ENCODE data around the gene SCRG1. TPM values are rescaled to one million over a fixed set of nuclear protein-coding genes. Genes with fewer than 3 reads are reported as not detected.

Gene SCRG1
- not detected in 2 replicates for total RNA-seq
- not detected in 2 replicates for polyA plus RNA-seq
- polyA plus RNA-seq (2011; cell fraction: cytosol; rRNA removed) = not detected in 2 replicates
- not detected in 2 replicates for polyA plus RNA-seq (2011; cell fraction: nucleus; rRNA removed)
- not detected in 2 replicates for polyA plus RNA-seq (2012)
- not detected in 2 replicates for polyA minus RNA-seq
- polyA minus RNA-seq (2011; cell fraction: cytosol; rRNA and poly(A)+ RNA removed) = not detected
- polyA minus RNA-seq (2011; cell fraction: nucleus; rRNA and poly(A)+ RNA removed) = not detected in 2 replicates
- Bru-seq, nascent RNA = not detected
- BruChase-seq, experiment 1, labeled RNA remaining after a 6-hour chase = not detected
- percentile 6 among the genes with signal in this experiment for BruChase-seq, experiment 2, labeled RNA remaining after a 2-hour chase
- long read RNA-seq, partial matches to known transcripts = 0 of 4 reads
- long read RNA-seq, other reads (novel, unspliced or antisense) = 4 of 4 reads

GRCh38 chr4:173398779-173399415, at the start of gene SCRG1:
Gene SCRG1, minus strand, starts transcription at chr4:173399116. Its CDS starts 7,702 bp downstream, at chr4:173391414.
- H3K9ac ChIP-seq (replicated peaks; ENCODE audit: extremely low read depth, insufficient read depth, low read length) = no peak within 1 kb of the TSS
- no peaks in the 10 kb centered on the region for H3K9me3 ChIP-seq (replicated peaks; ENCODE audit: control insufficient read depth, insufficient read depth, low read length)
- ChIA-PET CTCF (interaction anchor here (1.9 kb wide), 1 partner anchor 10 kb away, joined by 7 read pairs; no protein-coding TSS in a partner anchor), POLR2A (no interaction called here)
- no peak within 1 kb of the TSS for H3K4me3 ChIP-seq (replicated peaks in 1 of 3; ENCODE audit: insufficient read depth in 1 of 3, low read depth in 1 of 3, low read length in 3 of 3)
- dilution Hi-C loops (cut with MboI; ENCODE audit: extremely low pct_ligation_motif_present, low sequenced_read_pairs) (no loop called here), intact Hi-C loops (cut with micrococcal nuclease) (no loop called here)
- no peak for FAIRE-seq
- TF ChIP-seq, protein P1, sequence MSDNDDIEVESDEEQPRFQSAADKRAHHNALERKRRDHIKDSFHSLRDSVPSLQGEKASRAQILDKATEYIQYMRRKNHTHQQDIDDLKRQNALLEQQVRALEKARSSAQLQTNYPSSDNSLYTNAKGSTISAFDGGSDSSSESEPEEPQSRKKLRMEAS (IDR thresholded peaks at IDR 0.05; ENCODE audit: insufficient read depth, insufficient read length) = no peak
- TF ChIP-seq MYC (IDR thresholded peaks at IDR 0.05; ENCODE audit: low read depth, low read length) (no peak), JUN (IDR thresholded peaks at IDR 0.05; ENCODE audit: borderline replicate concordance, insufficient read depth, insufficient read length, low read depth) (no peak), CTCF (IDR thresholded peaks at IDR 0.05; ENCODE audit: extremely low read depth in 1 of 2, insufficient read depth in 1 of 2, low read depth in 1 of 2, low read length in 2 of 2) (no peak), EZH2 (IDR thresholded peaks at IDR 0.05; ENCODE audit: borderline replicate concordance, low read depth, low read length, severe bottlenecking) (no peak), FOS (IDR thresholded peaks at IDR 0.05; ENCODE audit: borderline replicate concordance, insufficient read depth, low read length) (no peak), POLR2A (IDR thresholded peaks at IDR 0.05; ENCODE audit: low read depth, low read length) (no peak), GATA2 (IDR thresholded peaks at IDR 0.05; ENCODE audit: insufficient read depth, insufficient read length, low read depth, low read length) (no peak), POLR2AphosphoS5 (IDR thresholded peaks at IDR 0.05; ENCODE audit: insufficient read depth, low read depth, low read length) (no peak)
- H4K20me1 ChIP-seq (replicated peaks; ENCODE audit: control insufficient read depth, extremely low read depth, insufficient read depth, low read length) = no peaks in the 10 kb centered on the region
- no peak within 1 kb of the TSS for H2AFZ ChIP-seq (ENCODE audit: low read depth, low read length)
- no peaks in the 10 kb centered on the region for H3K27me3 ChIP-seq (ENCODE audit: control insufficient read depth in 2 of 2, insufficient read depth in 2 of 2, low read length in 2 of 2)
- BruUV-seq (replicated peaks) = no TSS peak
- no peak for DNase-seq (ENCODE audit: low read depth, low spot score)
- no peak within 1 kb of the TSS for H3K27ac ChIP-seq (ENCODE audit: insufficient read depth, low read depth, low read length)
- no peaks in the 10 kb centered on the region for H3K9me1 ChIP-seq (replicated peaks; ENCODE audit: control insufficient read depth, extremely low read depth, insufficient read depth, low read length)
- H3K79me2 ChIP-seq (ENCODE audit: control insufficient read depth, insufficient read depth, low read length) = no peaks in the 10 kb centered on the region
- no peaks in the 10 kb centered on the region for H3K4me1 ChIP-seq (ENCODE audit: control insufficient read depth, extremely low read depth, insufficient read depth, low read length)
- H3K36me3 ChIP-seq (ENCODE audit: control insufficient read depth in 2 of 2, extremely low read depth in 1 of 2, insufficient read depth in 2 of 2, low read length in 2 of 2) = no peaks in the 10 kb centered on the region
- H3K4me2 ChIP-seq (ENCODE audit: insufficient read depth, low read length) = no peak within 1 kb of the TSS

All from endothelial cell of umbilical vein (primary cell).